Transverse colon (tissue), 4 donors: Measurements from ENCODE around the gene CDK7.
"Not testable (repeated sequence)": the region's sequence is repeated elsewhere in the genome, so short reads cannot be mapped to it uniquely, and the experiment has no call there.

ENCODE experiments used
- POLR2A ChIP-seq: fragments of 450-650 bp; IDR thresholded peaks from one replicate; pipeline ENCODE4 v1.6.1; 2016; ENCODE audit warnings: antibody characterized with exemption, mild to moderate bottlenecking, moderate library complexity
- POLR2AphosphoS5 ChIP-seq, 3 donors: sonication (generic); formaldehyde crosslinking; IDR thresholded peaks; one replicate each; pipeline ENCODE4 v1.6.1; 2016; ENCODE audit warnings: antibody characterized with exemption in 3 of 3
- TF ChIP-seq, protein P1 (sequence below), 5 experiments: fragments of 200-600 bp in 3 of 5; fragments of 450-650 bp in 2 of 5; sonication (generic) in 3 of 5; IDR thresholded peaks; 1 replicate in 2 of 5; 2 replicates in 3 of 5; pipeline ENCODE4 v1.5.1; 2016 to 2017; ENCODE audit warnings: antibody characterized with exemption in 5 of 5, inconsistent platforms in 3 of 5, mild to moderate bottlenecking in 2 of 5, moderate library complexity in 1 of 5

DNA sequence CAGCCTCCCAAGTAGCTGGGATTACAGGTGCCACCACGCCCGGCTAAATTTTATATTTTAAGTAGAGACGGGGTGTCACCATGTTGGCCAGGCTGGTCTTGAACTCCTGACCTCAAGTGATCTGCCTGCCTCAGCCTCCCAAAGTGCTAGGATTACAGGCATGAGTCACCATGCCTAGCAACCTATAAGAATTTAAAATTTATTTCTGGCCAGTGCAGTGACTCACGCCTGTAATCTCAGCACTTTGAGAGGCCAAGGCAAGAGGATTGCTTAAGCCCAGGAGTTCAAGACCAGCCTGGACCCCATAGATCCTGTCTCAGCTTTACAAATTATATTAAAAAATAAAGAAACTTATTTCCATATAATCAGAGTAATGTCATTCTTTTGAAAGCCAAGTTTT, 21.3 kb downstream of the CDK7 start:
- TF ChIP-seq, protein P1, sequence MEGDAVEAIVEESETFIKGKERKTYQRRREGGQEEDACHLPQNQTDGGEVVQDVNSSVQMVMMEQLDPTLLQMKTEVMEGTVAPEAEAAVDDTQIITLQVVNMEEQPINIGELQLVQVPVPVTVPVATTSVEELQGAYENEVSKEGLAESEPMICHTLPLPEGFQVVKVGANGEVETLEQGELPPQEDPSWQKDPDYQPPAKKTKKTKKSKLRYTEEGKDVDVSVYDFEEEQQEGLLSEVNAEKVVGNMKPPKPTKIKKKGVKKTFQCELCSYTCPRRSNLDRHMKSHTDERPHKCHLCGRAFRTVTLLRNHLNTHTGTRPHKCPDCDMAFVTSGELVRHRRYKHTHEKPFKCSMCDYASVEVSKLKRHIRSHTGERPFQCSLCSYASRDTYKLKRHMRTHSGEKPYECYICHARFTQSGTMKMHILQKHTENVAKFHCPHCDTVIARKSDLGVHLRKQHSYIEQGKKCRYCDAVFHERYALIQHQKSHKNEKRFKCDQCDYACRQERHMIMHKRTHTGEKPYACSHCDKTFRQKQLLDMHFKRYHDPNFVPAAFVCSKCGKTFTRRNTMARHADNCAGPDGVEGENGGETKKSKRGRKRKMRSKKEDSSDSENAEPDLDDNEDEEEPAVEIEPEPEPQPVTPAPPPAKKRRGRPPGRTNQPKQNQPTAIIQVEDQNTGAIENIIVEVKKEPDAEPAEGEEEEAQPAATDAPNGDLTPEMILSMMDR (IDR thresholded peaks at IDR 0.05): not testable (repeated sequence)
- not testable (repeated sequence) for TF ChIP-seq POLR2A; POLR2AphosphoS5 (IDR thresholded peaks at IDR 0.05)
